ENCODE results near the gene LCP2. TPM values are rescaled to one million over a fixed set of nuclear protein-coding genes. Genes with fewer than 3 reads are reported as not detected.

Gene LCP2
- total RNA-seq, 1 donor from 2014 or later = 0.09 TPM

DNA sequence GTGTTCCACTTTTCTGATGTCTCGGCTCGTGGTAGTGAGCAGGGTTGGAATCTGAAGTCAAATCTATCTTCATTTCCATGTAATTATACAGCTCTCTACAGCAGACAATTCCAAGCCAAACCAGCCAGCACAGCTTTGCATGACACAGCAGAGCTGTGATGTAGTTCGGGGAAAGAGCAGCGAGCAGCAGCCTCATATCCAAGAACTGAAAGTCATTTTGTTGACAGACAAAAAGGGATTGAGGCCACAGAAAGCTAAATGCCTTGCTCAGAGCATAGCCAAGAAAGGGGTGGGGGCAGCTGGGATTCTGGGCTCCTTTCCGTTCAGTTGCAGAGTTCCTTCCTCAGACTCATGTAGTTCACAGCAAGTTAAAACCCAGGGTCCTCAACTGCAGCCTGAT is 32.1 kb downstream of the LCP2 start:
- Histone ChIP-seq H3K9me3 (ENCODE audit: insufficient read depth, low read depth, low read length) (no peaks in the 10 kb centered on the region), H3K9ac (ENCODE audit: low read length) (no peak overlapping the region), H3K4me3 (ENCODE audit: insufficient read depth, low read depth, low read length) (no peak overlapping the region), H4K20me1 (ENCODE audit: insufficient read depth, low read length) (no peaks in the 10 kb centered on the region), H2AFZ (ENCODE audit: low read depth, low read length) (no peak overlapping the region), H3K36me3 (ENCODE audit: insufficient read depth, low read length) (no peaks in the 10 kb centered on the region), H3K4me1 (ENCODE audit: insufficient read depth, low read length) (no peaks in the 10 kb centered on the region), H3K27ac (ENCODE audit: low read depth, low read length) (no peak overlapping the region), H3K79me2 (ENCODE audit: insufficient read depth, low read length) (no peaks in the 10 kb centered on the region), H3K4me2 (ENCODE audit: low read length) (no peak overlapping the region), H3K27me3 (ENCODE audit: insufficient read depth, low read length) (peaks cover 40% of the 10 kb centered on the region)
- H3K4me3 Mint-ChIP-seq (ENCODE audit: unreplicated experiment) = no peak overlapping the region
- H3K4me1 Mint-ChIP-seq (ENCODE audit: low read depth, unreplicated experiment) = peaks cover 14% of the 10 kb centered on the region
- H3K27ac Mint-ChIP-seq (ENCODE audit: unreplicated experiment) = peak overlapping the region; percentile 75
- FAIRE-seq = no peak
- H3K9me3 Mint-ChIP-seq (ENCODE audit: unreplicated experiment) = no peaks in the 10 kb centered on the region
- peaks cover 13% of the 10 kb centered on the region for H3K27me3 Mint-ChIP-seq (ENCODE audit: low read depth, unreplicated experiment)
- TF ChIP-seq, protein P1, sequence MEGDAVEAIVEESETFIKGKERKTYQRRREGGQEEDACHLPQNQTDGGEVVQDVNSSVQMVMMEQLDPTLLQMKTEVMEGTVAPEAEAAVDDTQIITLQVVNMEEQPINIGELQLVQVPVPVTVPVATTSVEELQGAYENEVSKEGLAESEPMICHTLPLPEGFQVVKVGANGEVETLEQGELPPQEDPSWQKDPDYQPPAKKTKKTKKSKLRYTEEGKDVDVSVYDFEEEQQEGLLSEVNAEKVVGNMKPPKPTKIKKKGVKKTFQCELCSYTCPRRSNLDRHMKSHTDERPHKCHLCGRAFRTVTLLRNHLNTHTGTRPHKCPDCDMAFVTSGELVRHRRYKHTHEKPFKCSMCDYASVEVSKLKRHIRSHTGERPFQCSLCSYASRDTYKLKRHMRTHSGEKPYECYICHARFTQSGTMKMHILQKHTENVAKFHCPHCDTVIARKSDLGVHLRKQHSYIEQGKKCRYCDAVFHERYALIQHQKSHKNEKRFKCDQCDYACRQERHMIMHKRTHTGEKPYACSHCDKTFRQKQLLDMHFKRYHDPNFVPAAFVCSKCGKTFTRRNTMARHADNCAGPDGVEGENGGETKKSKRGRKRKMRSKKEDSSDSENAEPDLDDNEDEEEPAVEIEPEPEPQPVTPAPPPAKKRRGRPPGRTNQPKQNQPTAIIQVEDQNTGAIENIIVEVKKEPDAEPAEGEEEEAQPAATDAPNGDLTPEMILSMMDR (IDR thresholded peaks at IDR 0.05; ENCODE audit: insufficient read depth, low read depth, low read length) = no peak
- no peak for TF ChIP-seq EZH2 (IDR thresholded peaks at IDR 0.05; ENCODE audit: insufficient read depth, low read length)
- DNase-seq (ENCODE audit: low read depth) = peak; percentile 3
- H3K36me3 Mint-ChIP-seq (ENCODE audit: low read depth, unreplicated experiment) = no peaks in the 10 kb centered on the region

DNA sequence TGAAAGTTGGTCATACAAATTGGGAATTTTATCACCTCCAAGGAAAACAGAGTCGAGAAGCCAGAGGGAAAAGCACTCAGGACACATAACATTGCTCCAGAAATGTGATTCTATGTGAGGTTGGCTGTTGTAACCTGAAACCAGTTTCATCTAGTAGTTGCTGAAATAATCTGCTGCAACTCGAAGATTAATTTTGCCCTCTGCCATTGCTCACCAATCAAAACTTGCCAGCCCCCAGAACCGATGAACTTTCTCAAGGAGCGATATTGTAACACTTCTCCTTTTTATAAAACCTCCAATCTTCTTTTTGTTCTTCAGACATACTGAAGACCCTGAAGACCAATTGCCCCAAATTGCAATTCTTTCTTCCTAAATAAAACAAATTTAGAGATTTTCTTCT is 33.7 kb downstream of the LCP2 start:
- Mint-ChIP-seq H3K9me3 (ENCODE audit: unreplicated experiment) (no peaks in the 10 kb centered on the region), H3K36me3 (ENCODE audit: low read depth, unreplicated experiment) (no peaks in the 10 kb centered on the region), H3K27me3 (ENCODE audit: low read depth, unreplicated experiment) (peaks cover 15% of the 10 kb centered on the region), H3K27ac (ENCODE audit: unreplicated experiment) (no peak overlapping the region), H3K4me1 (ENCODE audit: low read depth, unreplicated experiment) (peaks cover 14% of the 10 kb centered on the region), H3K4me3 (ENCODE audit: unreplicated experiment) (no peak overlapping the region)
- DNase-seq (ENCODE audit: low read depth) = no peak
- Histone ChIP-seq H3K4me1 (ENCODE audit: insufficient read depth, low read length) (no peaks in the 10 kb centered on the region), H2AFZ (ENCODE audit: low read depth, low read length) (no peak overlapping the region), H3K9ac (ENCODE audit: low read length) (no peak overlapping the region), H3K36me3 (ENCODE audit: insufficient read depth, low read length) (no peaks in the 10 kb centered on the region), H3K4me3 (ENCODE audit: insufficient read depth, low read depth, low read length) (no peak overlapping the region), H3K79me2 (ENCODE audit: insufficient read depth, low read length) (no peaks in the 10 kb centered on the region), H4K20me1 (ENCODE audit: insufficient read depth, low read length) (no peaks in the 10 kb centered on the region), H3K27ac (ENCODE audit: low read depth, low read length) (no peak overlapping the region), H3K4me2 (ENCODE audit: low read length) (no peak overlapping the region), H3K27me3 (ENCODE audit: insufficient read depth, low read length) (peaks cover 40% of the 10 kb centered on the region), H3K9me3 (ENCODE audit: insufficient read depth, low read depth, low read length) (no peaks in the 10 kb centered on the region)
- no peak for FAIRE-seq
- TF ChIP-seq, protein P1 (IDR thresholded peaks at IDR 0.05; ENCODE audit: insufficient read depth, low read depth, low read length) = no peak
- no peak for TF ChIP-seq EZH2 (IDR thresholded peaks at IDR 0.05; ENCODE audit: insufficient read depth, low read length)

DNA sequence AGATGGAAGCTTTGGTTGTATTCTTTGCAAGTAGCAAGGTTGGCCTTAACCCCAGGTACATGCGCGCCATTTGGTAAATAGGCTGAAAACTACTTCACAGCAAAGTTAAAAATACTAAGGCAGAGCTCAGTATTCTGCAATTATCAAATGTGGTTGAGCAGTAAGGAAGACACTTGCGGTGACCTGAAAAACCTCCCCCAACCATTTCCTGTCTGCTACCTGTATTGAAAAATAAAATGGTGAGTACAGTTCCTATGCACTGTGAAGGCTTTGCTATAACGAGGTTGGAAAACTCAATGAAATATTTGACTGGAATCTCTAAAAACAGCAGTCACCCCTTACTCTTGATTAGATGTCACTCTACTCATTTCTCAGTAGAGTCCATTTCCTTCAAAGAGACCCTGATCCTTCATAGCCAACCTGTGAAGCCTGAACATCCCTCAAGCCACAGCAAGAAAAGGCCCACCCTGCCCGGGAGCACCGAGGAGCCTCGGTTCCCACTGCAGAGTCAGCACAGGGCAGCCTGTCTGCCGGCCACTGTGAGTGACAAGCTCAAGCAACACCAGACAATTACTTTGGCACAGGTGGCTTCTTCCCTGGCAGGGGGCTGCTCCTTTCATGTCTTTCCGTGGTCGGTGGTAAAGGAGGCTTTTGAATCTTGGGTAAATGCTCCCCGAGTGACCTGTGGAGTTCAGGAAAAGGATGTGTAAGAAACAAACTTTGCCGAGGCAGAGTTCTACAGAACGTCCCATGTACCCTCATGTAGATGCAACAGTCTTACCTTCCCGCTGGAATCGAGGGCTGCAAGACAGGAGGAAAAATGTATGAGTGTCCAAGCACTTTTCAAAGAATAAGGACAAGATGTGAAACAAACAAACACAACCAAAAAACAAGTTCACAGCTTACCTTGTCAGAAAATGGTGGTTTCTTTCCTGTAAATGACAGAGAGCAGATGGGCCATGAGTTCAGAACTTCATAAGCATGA is 35.2 kb downstream of the LCP2 start:
- no peak overlapping the region for H3K4me3 Mint-ChIP-seq (ENCODE audit: unreplicated experiment)
- H2AFZ ChIP-seq (ENCODE audit: low read depth, low read length) = no peak overlapping the region
- H3K27me3 Mint-ChIP-seq (ENCODE audit: low read depth, unreplicated experiment) = peaks cover 11% of the 10 kb centered on the region
- no peak overlapping the region for H3K4me3 ChIP-seq (ENCODE audit: insufficient read depth, low read depth, low read length)
- no peak overlapping the region for H3K27ac Mint-ChIP-seq (ENCODE audit: unreplicated experiment)
- H3K9me3 ChIP-seq (ENCODE audit: insufficient read depth, low read depth, low read length) = no peaks in the 10 kb centered on the region
- no peak overlapping the region for H3K27ac ChIP-seq (ENCODE audit: low read depth, low read length)
- H3K4me1 ChIP-seq (ENCODE audit: insufficient read depth, low read length) = no peaks in the 10 kb centered on the region
- H3K9me3 Mint-ChIP-seq (ENCODE audit: unreplicated experiment) = no peaks in the 10 kb centered on the region
- H4K20me1 ChIP-seq (ENCODE audit: insufficient read depth, low read length) = no peaks in the 10 kb centered on the region
- H3K36me3 Mint-ChIP-seq (ENCODE audit: low read depth, unreplicated experiment) = no peaks in the 10 kb centered on the region
- no peak for TF ChIP-seq EZH2 (IDR thresholded peaks at IDR 0.05; ENCODE audit: insufficient read depth, low read length)
- TF ChIP-seq, protein P1 (IDR thresholded peaks at IDR 0.05; ENCODE audit: insufficient read depth, low read depth, low read length) = no peak
- no peak overlapping the region for H3K9ac ChIP-seq (ENCODE audit: low read length)
- peaks cover 14% of the 10 kb centered on the region for H3K4me1 Mint-ChIP-seq (ENCODE audit: low read depth, unreplicated experiment)
- DNase-seq (ENCODE audit: low read depth) (no peak), FAIRE-seq (no peak)
- H3K79me2 ChIP-seq (ENCODE audit: insufficient read depth, low read length) = no peaks in the 10 kb centered on the region
- H3K36me3 ChIP-seq (ENCODE audit: insufficient read depth, low read length) = no peaks in the 10 kb centered on the region
- no peak overlapping the region for H3K4me2 ChIP-seq (ENCODE audit: low read length)
- H3K27me3 ChIP-seq (ENCODE audit: insufficient read depth, low read length) = peaks cover 36% of the 10 kb centered on the region
